Endodermal cell (in vitro differentiated cells): ENCODE measurements around the gene PAXX. TPM values are rescaled to one million over a fixed set of nuclear protein-coding genes. Genes with fewer than 3 reads are reported as not detected.

Source experiments
- DNase-seq: peaks from one replicate; pipeline ENCODE4 v3.0.0-alpha.2; 2017
- H3K27ac ChIP-seq: 2 replicates; pipeline ENCODE4 v1.5.1; 2013; ENCODE audit warnings: mild to moderate bottlenecking, low read depth, low read length, moderate library complexity
- H3K27me3 ChIP-seq: 2 replicates; pipeline ENCODE4 v1.6.1; 2013; ENCODE audit warnings: mild to moderate bottlenecking, low read length, moderate library complexity; ENCODE audit not compliant: insufficient read depth, control insufficient read depth, poor library complexity, severe bottlenecking
- H3K36me3 ChIP-seq: 2 replicates; pipeline ENCODE4 v1.7.0; 2013; ENCODE audit warnings: mild to moderate bottlenecking, low read length, moderate library complexity; ENCODE audit not compliant: control insufficient read depth, insufficient read depth
- H3K4me1 ChIP-seq: one replicate; pipeline ENCODE4 v1.7.0; 2013; ENCODE audit warnings: low read length; ENCODE audit not compliant: control insufficient read depth, insufficient read depth
- H3K4me3 ChIP-seq: 2 replicates; pipeline ENCODE4 v1.5.1; 2013; ENCODE audit warnings: mild to moderate bottlenecking, low read length, moderate library complexity
- H3K9ac ChIP-seq: 2 replicates; pipeline ENCODE4 v1.6.1; 2013; ENCODE audit warnings: mild to moderate bottlenecking, low read length, moderate library complexity; ENCODE audit not compliant: poor library complexity, severe bottlenecking; ENCODE audit errors: extremely low read depth
- H3K9me3 ChIP-seq: 2 replicates; pipeline ENCODE4 v1.6.1; 2013; ENCODE audit warnings: mild to moderate bottlenecking, low read length, moderate library complexity; ENCODE audit not compliant: control insufficient read depth
- H3K27ac Mint-ChIP-seq: 2 replicates; pipeline ENCODE4 v1.8.0; 2020; ENCODE audit warnings: mixed read lengths
- H3K27me3 Mint-ChIP-seq: 2 replicates; pipeline ENCODE4 v1.8.0; 2021; ENCODE audit warnings: mild to moderate bottlenecking, mixed read lengths; ENCODE audit not compliant: insufficient read depth
- H3K36me3 Mint-ChIP-seq: 2 replicates; pipeline ENCODE4 v1.8.0; 2020; ENCODE audit warnings: low read depth, mixed read lengths
- H3K4me1 Mint-ChIP-seq: 2 replicates; pipeline ENCODE4 v1.8.0; 2020; ENCODE audit warnings: mixed read lengths
- H3K4me3 Mint-ChIP-seq: 2 replicates; pipeline ENCODE4 v1.8.0; 2020; ENCODE audit warnings: mild to moderate bottlenecking, moderate library complexity, mixed read lengths
- H3K9me3 Mint-ChIP-seq: 2 replicates; pipeline ENCODE4 v1.8.0; 2020; ENCODE audit warnings: mild to moderate bottlenecking, mixed read lengths
- CTCF ChIP-seq: fragments of 200-600 bp; sonication (generic); conservative IDR thresholded peaks from 2 replicates; pipeline ENCODE4 v1.5.0; 2021; ENCODE audit warnings: antibody characterized with exemption, mild to moderate bottlenecking
- WGBS, 2 experiments: methylation state at CpG; one replicate each; pipeline versions ENCODE4 v1.1.5 to v1.1.7; 2013; ENCODE audit warnings: missing lambda C conversion rate in 2 of 2, mixed read lengths in 1 of 2; ENCODE audit not compliant: insufficient coverage in 1 of 2, insufficient read length in 1 of 2; 5-methylcytosine and 5-hydroxymethylcytosine counted together
- total RNA-seq, 2 donors: library from RNA; stranded (reverse); fragmentation: NEBNext Ultra II Directional in 1 of 2; extraction: Animal tissue kit (Norgen Biotek cat#: 25700) in 1 of 2; gene quantifications; 2 replicates in 1 of 2; 3 replicates in 1 of 2; pipeline ENCODE4 v1.2.1, GENCODE V29; 2021

The PAXX gene
- total RNA-seq, 2 donors from 2014 or later, result 58.3 to 66.7 TPM

GRCh38 chr9:137038916-137039315 is 46.7 kb downstream of the PAXX start:
- 94 to 100% methylated on average over 3 to 9 of the region's 9 CpGs for WGBS, 2 experiments
- DNase-seq, result no peak
- Histone ChIP-seq H3K4me3 (no peak overlapping the region), H3K27me3 (peaks cover 3% of the 10 kb centered on the region), H3K9me3 (no peaks in the 10 kb centered on the region), H3K36me3 (peaks cover 10% of the 10 kb centered on the region), H3K4me1 (no peaks in the 10 kb centered on the region), H3K27ac (no peak overlapping the region), H3K9ac (no peak overlapping the region)
- H3K27ac Mint-ChIP-seq, result no peak overlapping the region
- H3K27me3 Mint-ChIP-seq, result no peaks in the 10 kb centered on the region
- no peaks in the 10 kb centered on the region for H3K9me3 Mint-ChIP-seq
- H3K36me3 Mint-ChIP-seq, result peaks cover 12% of the 10 kb centered on the region
- no peak for TF ChIP-seq CTCF
- no peak overlapping the region for H3K4me3 Mint-ChIP-seq
- H3K4me1 Mint-ChIP-seq, result no peaks in the 10 kb centered on the region

DNA sequence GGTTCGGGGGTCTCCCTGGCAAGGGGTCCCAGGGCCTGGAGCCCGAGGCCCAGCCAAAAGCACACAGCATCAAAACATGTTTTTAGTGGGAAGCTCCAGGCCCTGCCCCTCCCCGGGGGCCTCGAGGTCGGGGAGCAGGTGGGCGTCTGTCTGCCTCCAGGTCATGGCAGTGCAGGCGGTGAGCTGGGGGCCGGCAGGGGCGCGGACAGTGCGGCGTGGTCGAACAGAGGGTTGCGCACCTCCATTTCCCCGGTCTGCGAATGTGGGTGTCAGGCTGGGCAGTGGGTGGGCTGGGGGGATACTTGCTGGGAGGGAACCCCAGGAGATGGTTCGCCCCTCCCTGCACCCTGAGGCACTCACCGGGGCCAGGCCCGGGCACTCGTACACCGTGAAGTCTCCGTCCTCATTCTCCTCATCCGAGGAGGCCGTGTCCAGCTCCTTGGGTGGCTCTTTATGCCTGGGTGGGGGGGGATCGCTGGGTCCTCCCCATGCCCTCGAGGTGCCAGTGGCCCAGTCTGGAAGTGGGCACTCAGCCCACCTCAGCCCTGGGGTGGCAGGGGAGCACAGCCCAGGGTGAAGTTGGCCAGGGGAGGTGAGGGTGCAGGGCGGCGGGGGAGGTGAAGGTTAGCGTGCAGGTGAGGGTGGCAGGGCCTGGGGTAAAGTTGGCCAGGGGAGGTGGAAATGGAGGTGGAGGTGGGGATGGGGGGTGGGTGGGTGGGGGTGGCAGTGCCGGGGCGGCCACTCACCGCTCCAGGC is 47.6 kb downstream of the PAXX start:
- DNase-seq, result no peak
- Histone ChIP-seq H3K27ac (no peak overlapping the region), H3K27me3 (peaks cover 8% of the 10 kb centered on the region), H3K36me3 (peaks cover 10% of the 10 kb centered on the region), H3K9ac (no peak overlapping the region), H3K4me1 (peaks cover 3% of the 10 kb centered on the region), H3K9me3 (no peaks in the 10 kb centered on the region), H3K4me3 (no peak overlapping the region)
- Mint-ChIP-seq H3K4me1 (no peaks in the 10 kb centered on the region), H3K27me3 (peaks cover 6% of the 10 kb centered on the region), H3K36me3 (peaks cover 12% of the 10 kb centered on the region), H3K9me3 (no peaks in the 10 kb centered on the region), H3K4me3 (no peak overlapping the region), H3K27ac (no peak overlapping the region)
- 95 to 99% methylated on average over 17 to 31 of the region's 32 CpGs for WGBS, 2 experiments
- TF ChIP-seq CTCF, result no peak

GRCh38 chr9:137040568-137040967 is 48.3 kb downstream of the PAXX start:
- Mint-ChIP-seq H3K27me3 (peaks cover 12% of the 10 kb centered on the region), H3K36me3 (peaks cover 12% of the 10 kb centered on the region), H3K4me1 (no peaks in the 10 kb centered on the region), H3K4me3 (no peak overlapping the region), H3K27ac (no peak overlapping the region), H3K9me3 (no peaks in the 10 kb centered on the region)
- Histone ChIP-seq H3K9ac (no peak overlapping the region), H3K36me3 (peaks cover 10% of the 10 kb centered on the region), H3K27me3 (peaks cover 15% of the 10 kb centered on the region), H3K4me3 (no peak overlapping the region), H3K27ac (no peak overlapping the region), H3K4me1 (peaks cover 6% of the 10 kb centered on the region), H3K9me3 (no peaks in the 10 kb centered on the region)
- no peak for TF ChIP-seq CTCF
- WGBS, 2 experiments, result 92 to 94% methylated on average over 9 to 23 of the region's 23 CpGs
- no peak for DNase-seq
